HepG2 (cell line): ENCODE measurements around the gene NELFB. TPM values are rescaled to one million over a fixed set of nuclear protein-coding genes. Genes with fewer than 3 reads are reported as not detected.

ENCODE experiments used
- ATAC-seq: fragments of 200-7000 bp; cut with Tn5 transposase; 3 replicates; pipeline ENCODE4 v1.9.1; 2020; ENCODE audit warnings: mild to moderate bottlenecking, moderate library complexity
- BruUV-seq: library from RNA; stranded (reverse); fragments of 400-500 nt; replicated peaks from 2 replicates; lab custom pipeline; 2021; lab: Mats Ljungman, UMichigan
- CTCF ChIA-PET: fragments of 300-600 bp; formaldehyde crosslinking; extraction: SDS; loops from one replicate; lab custom pipeline; 2021; ENCODE audit warnings: low total read pairs, inconsistent platforms, low intra/inter-chr PET ratio; lab: Yijun Ruan, JAX
- POLR2A ChIA-PET: fragments of 350-600 bp; sonication (Branson Sonifier 250); formaldehyde crosslinking; loops from one replicate; lab custom pipeline; 2020; ENCODE audit warnings: antibody characterized with exemption, inconsistent platforms; lab: Yijun Ruan, JAX
- DNase-seq: peaks from one replicate; pipeline ENCODE4 v3.0.0-alpha.2; 2015; ENCODE audit warnings: low spot score
- FAIRE-seq: peaks from 3 replicates; lab custom pipeline; 2011; peaks lifted over from hg19 to GRCh38; lab: Jason Lieb, UNC
- H2AFZ ChIP-seq: one replicate; pipeline ENCODE4 v1.6.1; 2011; ENCODE audit warnings: low read length, inconsistent platforms
- H3K27ac ChIP-seq: fragments of 300-600 bp; 3 replicates; pipeline ENCODE4 v1.8.0; 2011; ENCODE audit warnings: mixed run types, mild to moderate bottlenecking, mixed read lengths, low read length, inconsistent platforms; ENCODE audit not compliant: insufficient read depth; ENCODE audit errors: extremely low read length
- H3K27me3 ChIP-seq, 2 experiments: fragments of 200-600 bp in 1 of 2; 2 replicates in 1 of 2; 3 replicates in 1 of 2; pipeline versions ENCODE4 v1.6.0 to v1.8.0; 2011; ENCODE audit warnings: low read length in 2 of 2, mild to moderate bottlenecking in 2 of 2, moderate library complexity in 2 of 2, inconsistent platforms in 1 of 2; ENCODE audit not compliant: insufficient read depth in 2 of 2, control insufficient read depth in 1 of 2
- H3K36me3 ChIP-seq, 2 experiments: fragments of 200-600 bp in 1 of 2; replicated peaks in 1 of 2; 2 replicates in 1 of 2; 3 replicates in 1 of 2; pipeline versions ENCODE4 v1.5.1 to v1.8.0; 2011; ENCODE audit warnings: low read length in 2 of 2, inconsistent platforms in 1 of 2; ENCODE audit not compliant: insufficient read depth in 2 of 2, control insufficient read depth in 1 of 2
- H3K4me1 ChIP-seq: 2 replicates; pipeline ENCODE4 v1.5.1; 2012; ENCODE audit warnings: low read length, inconsistent platforms; ENCODE audit not compliant: insufficient read depth
- H3K4me2 ChIP-seq: 2 replicates; pipeline ENCODE4 v1.6.0; 2011; ENCODE audit warnings: low read depth, low read length, inconsistent platforms
- H3K4me3 ChIP-seq, 3 experiments: fragments of 200-600 bp in 1 of 3; sonication (generic), shearing (Covaris generic) in 1 of 3; replicated peaks in 1 of 3; 2 replicates each; pipeline ENCODE4 v1.5.1; 2011 to 2016; ENCODE audit warnings: low read length in 3 of 3, inconsistent platforms in 2 of 3, low read depth in 2 of 3, mild to moderate bottlenecking in 2 of 3, control low read depth in 1 of 3, mixed read lengths in 1 of 3; ENCODE audit not compliant: insufficient read depth in 1 of 3
- H3K79me2 ChIP-seq: one replicate; pipeline ENCODE4 v1.6.1; 2011; ENCODE audit warnings: low read length, inconsistent platforms; ENCODE audit not compliant: insufficient read depth
- H3K9ac ChIP-seq: 2 replicates; pipeline ENCODE4 v1.6.0; 2011; ENCODE audit warnings: mild to moderate bottlenecking, low read depth, low read length, inconsistent platforms; ENCODE audit not compliant: insufficient read depth
- H3K9me3 ChIP-seq: 2 replicates; pipeline ENCODE4 v1.5.1; 2012; ENCODE audit warnings: mild to moderate bottlenecking, low read length
- H4K20me1 ChIP-seq: 2 replicates; pipeline ENCODE4 v1.6.0; 2011; ENCODE audit warnings: inconsistent platforms, mild to moderate bottlenecking, low read length, moderate library complexity; ENCODE audit not compliant: insufficient read depth
- GABPA ChIP-seq, 2 experiments: IDR thresholded peaks; 2 replicates each; pipeline ENCODE4 v1.6.1; 2011 to 2016; ENCODE audit warnings: low read depth in 2 of 2, low read length in 1 of 2, missing biosample characterization in 1 of 2, missing genetic modification characterization in 1 of 2
- HNRNPLL ChIP-seq: fragments of 200-400 bp; formaldehyde crosslinking; IDR thresholded peaks from 2 replicates; pipeline ENCODE4 v1.6.1; 2017; ENCODE audit warnings: mild to moderate bottlenecking, low read depth, low read length; ENCODE audit not compliant: poor library complexity, severe bottlenecking
- PREB ChIP-seq: sonication (generic); formaldehyde crosslinking; IDR thresholded peaks from 2 replicates; pipeline ENCODE4 v1.4.0; 2020; ENCODE audit warnings: missing genetic modification reagents
- RBFOX2 ChIP-seq: fragments of 200-400 bp; formaldehyde crosslinking; IDR thresholded peaks from 2 replicates; pipeline ENCODE4 v1.6.1; 2017; ENCODE audit warnings: low read depth, mild to moderate bottlenecking, low read length
- SAP130 ChIP-seq: IDR thresholded peaks from 2 replicates; pipeline ENCODE4 v1.6.1; 2016; ENCODE audit warnings: low read depth
- TEAD3 ChIP-seq: optimal IDR thresholded peaks from 2 replicates; pipeline ENCODE3; 2016; ENCODE audit warnings: borderline replicate concordance
- TGIF2 ChIP-seq: IDR thresholded peaks from 2 replicates; pipeline ENCODE4 v1.6.1; 2016; ENCODE audit warnings: control low read depth, missing compliant biosample characterization
- ZBTB7B ChIP-seq: sonication (generic); formaldehyde crosslinking; IDR thresholded peaks from 2 replicates; pipeline ENCODE4 v1.4.0; 2020; ENCODE audit warnings: missing genetic modification reagents
- ZNF33A ChIP-seq: sonication (generic); formaldehyde crosslinking; IDR thresholded peaks from 2 replicates; pipeline ENCODE4 v1.5.1; 2020; ENCODE audit warnings: missing genetic modification reagents, mild to moderate bottlenecking, moderate library complexity, borderline replicate concordance
- WGBS: methylation state at CpG from one replicate; pipeline ENCODE4 v1.1.6; 2017; ENCODE audit warnings: low lambda C conversion rate; 5-methylcytosine and 5-hydroxymethylcytosine counted together
- in situ Hi-C: cut with HindIII; loops from 2 replicates; pipeline ENCODE4 v1.10.0; 2017; ENCODE audit warnings: low pct_unique_long_range_greater_than_20kb; ENCODE audit not compliant: extremely low pct_ligation_motif_present
- intact Hi-C: fragments of 100-400 bp; cut with micrococcal nuclease; formaldehyde crosslinking; loops from one replicate; pipeline ENCODE4 v1.10.0; 2022; ENCODE audit not compliant: unreplicated experiment
- polyA plus RNA-seq, 8 experiments: library from polyadenylated mRNA; depleted of rRNA in 3 of 8; stranded (reverse) in 7 of 8; unstranded in 1 of 8; fragments of >200 nt; fragmentation: Illumina TruSeq in 4 of 8; extraction: Trizol in 4 of 8; gene quantifications; 2 replicates each; pipeline versions ENCODE4 v1.2.1 to v1.2.3, GENCODE V29; 2011 to 2016; ENCODE audit warnings: low read depth in 4 of 8, missing spikeins in 1 of 8, mixed read lengths in 1 of 8; ENCODE audit not compliant: insufficient read depth in 1 of 8
- total RNA-seq, 5 experiments: library from RNA; depleted of rRNA; stranded (reverse); fragments of >200 nt; fragmentation: Illumina TruSeq; extraction: Trizol; gene quantifications; 2 replicates each; pipeline ENCODE4 v1.2.3, GENCODE V29; 2016; ENCODE audit warnings: low read depth in 1 of 5
- TF ChIP-seq, protein P1 (sequence below): sonication (generic); formaldehyde crosslinking; IDR thresholded peaks from 2 replicates; pipeline ENCODE4 v1.5.1; 2020; ENCODE audit warnings: mild to moderate bottlenecking, missing genetic modification reagents, moderate library complexity

Gene NELFB
- total and polyA plus RNA-seq, 2 of the 13 experiments (the other 11 are each of a cell fraction or from before 2014, with no cell fraction given): 26.5 to 45.8 TPM

- no peaks in the 10 kb centered on the region for H3K9me3 ChIP-seq
- ChIA-PET CTCF (no interaction called here), POLR2A (no interaction called here)
- H3K4me1 ChIP-seq: peaks cover 54% of the 10 kb centered on the region
- H3K4me3 ChIP-seq: peak overlapping the region in 2 of 3 experiments; percentile 28 to 49; a peak in 3 of 6 replicates
- peaks cover 18 to 75% of the 10 kb centered on the region in 2 experiments for H3K27me3 ChIP-seq
- FAIRE-seq (no peak), DNase-seq (no peak), ATAC-seq (no peak)
- BruUV-seq: no TSS peak
- 9% methylated on average over 9 of the region's 30 CpGs for WGBS
- TF ChIP-seq PREB (CRISPR knock-in tag): no peak
- no peak for TF ChIP-seq ZNF33A
- peak; percentile 34; the same call in 1 of the 2 replicates for TF ChIP-seq SAP130 (CRISPR knock-in tag)
- TF ChIP-seq, protein P1, sequence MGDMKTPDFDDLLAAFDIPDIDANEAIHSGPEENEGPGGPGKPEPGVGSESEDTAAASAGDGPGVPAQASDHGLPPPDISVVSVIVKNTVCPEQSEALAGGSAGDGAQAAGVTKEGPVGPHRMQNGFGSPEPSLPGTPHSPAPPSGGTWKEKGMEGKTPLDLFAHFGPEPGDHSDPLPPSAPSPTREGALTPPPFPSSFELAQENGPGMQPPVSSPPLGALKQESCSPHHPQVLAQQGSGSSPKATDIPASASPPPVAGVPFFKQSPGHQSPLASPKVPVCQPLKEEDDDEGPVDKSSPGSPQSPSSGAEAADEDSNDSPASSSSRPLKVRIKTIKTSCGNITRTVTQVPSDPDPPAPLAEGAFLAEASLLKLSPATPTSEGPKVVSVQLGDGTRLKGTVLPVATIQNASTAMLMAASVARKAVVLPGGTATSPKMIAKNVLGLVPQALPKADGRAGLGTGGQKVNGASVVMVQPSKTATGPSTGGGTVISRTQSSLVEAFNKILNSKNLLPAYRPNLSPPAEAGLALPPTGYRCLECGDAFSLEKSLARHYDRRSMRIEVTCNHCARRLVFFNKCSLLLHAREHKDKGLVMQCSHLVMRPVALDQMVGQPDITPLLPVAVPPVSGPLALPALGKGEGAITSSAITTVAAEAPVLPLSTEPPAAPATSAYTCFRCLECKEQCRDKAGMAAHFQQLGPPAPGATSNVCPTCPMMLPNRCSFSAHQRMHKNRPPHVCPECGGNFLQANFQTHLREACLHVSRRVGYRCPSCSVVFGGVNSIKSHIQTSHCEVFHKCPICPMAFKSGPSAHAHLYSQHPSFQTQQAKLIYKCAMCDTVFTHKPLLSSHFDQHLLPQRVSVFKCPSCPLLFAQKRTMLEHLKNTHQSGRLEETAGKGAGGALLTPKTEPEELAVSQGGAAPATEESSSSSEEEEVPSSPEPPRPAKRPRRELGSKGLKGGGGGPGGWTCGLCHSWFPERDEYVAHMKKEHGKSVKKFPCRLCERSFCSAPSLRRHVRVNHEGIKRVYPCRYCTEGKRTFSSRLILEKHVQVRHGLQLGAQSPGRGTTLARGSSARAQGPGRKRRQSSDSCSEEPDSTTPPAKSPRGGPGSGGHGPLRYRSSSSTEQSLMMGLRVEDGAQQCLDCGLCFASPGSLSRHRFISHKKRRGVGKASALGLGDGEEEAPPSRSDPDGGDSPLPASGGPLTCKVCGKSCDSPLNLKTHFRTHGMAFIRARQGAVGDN: peak; percentile 37; the same call in 1 of the 2 replicates
- TF ChIP-seq TGIF2: 0 out of 2 replicates have a peak, but pooled peaks have one; percentile 34
- no peak for TF ChIP-seq GABPA (IDR thresholded peaks at IDR 0.05; ENCODE audit: low read depth, low read length)
- TF ChIP-seq GABPA (CRISPR knock-in tag; IDR thresholded peaks at IDR 0.05; ENCODE audit: low read depth): 0 out of 2 replicates have a peak, but pooled peaks have one; percentile 20
- TF ChIP-seq ZBTB7B (CRISPR knock-in tag): 0 out of 2 replicates have a peak, but pooled peaks have one; percentile 7
- peak; percentile 43; the same call in 1 of the 2 replicates for TF ChIP-seq RBFOX2
- TF ChIP-seq HNRNPLL: peak; percentile 4
- peak; percentile 53 for TF ChIP-seq TEAD3 (CRISPR knock-in tag)
- H2AFZ ChIP-seq: no peak overlapping the region
- in situ Hi-C loops: no loop called here
- H3K4me2 ChIP-seq: peak overlapping the region; percentile 51; the same call in 1 of the 2 replicates
- no peak overlapping the region for H3K27ac ChIP-seq
- no peaks in the 10 kb centered on the region for H4K20me1 ChIP-seq
- intact Hi-C loops: loop anchor here (10.0 kb wide), 1 partner anchor 99 kb away; no protein-coding TSS in a partner anchor
- no peaks in the 10 kb centered on the region for H3K79me2 ChIP-seq
- H3K36me3 ChIP-seq: no peaks in the 10 kb centered on the region
- H3K9ac ChIP-seq: no peak overlapping the region
Observed at GRCh38 chr9:137306066-137306849, 51.1 kb downstream of the NELFB start.
